H1 (cell line): ENCODE results near the gene CCDC174. TPM values are rescaled to one million over a fixed set of nuclear protein-coding genes. Genes with fewer than 3 reads are reported as not detected.

Experiments used
- CTCF ChIA-PET: fragments of 300-600 bp; sonication (Branson Sonifier 250); formaldehyde crosslinking; loops from one replicate; lab custom pipeline; 2021; ENCODE audit not compliant: partially characterized antibody; lab: Charles Lee
- POLR2A ChIA-PET: fragments of 300-600 bp; sonication (Branson Sonifier 250); formaldehyde crosslinking; loops from one replicate; lab custom pipeline; 2021; ENCODE audit warnings: inconsistent platforms; ENCODE audit not compliant: partially characterized antibody; lab: Charles Lee
- DNase-seq, 2 experiments: peaks; one replicate each; pipeline versions ENCODE4 v3.0.0 to v3.0.0-alpha.2; 2010 to 2022; ENCODE audit warnings: low spot score in 2 of 2, low read depth in 1 of 2, mixed read lengths in 1 of 2
- FAIRE-seq: peaks from 2 replicates; lab custom pipeline; 2011; peaks lifted over from hg19 to GRCh38; lab: Jason Lieb, UNC
- H2AFZ ChIP-seq: 2 replicates; pipeline ENCODE4 v1.8.1; 2012; ENCODE audit warnings: low read length, inconsistent platforms
- H2AK5ac ChIP-seq: 2 replicates; pipeline ENCODE4 v1.6.1; 2013; ENCODE audit warnings: low read depth, low read length
- H2BK120ac ChIP-seq: replicated peaks from 2 replicates; pipeline ENCODE3; 2013; ENCODE audit warnings: low read depth, low read length, inconsistent platforms
- H2BK12ac ChIP-seq: 2 replicates; pipeline ENCODE4 v1.6.1; 2013; ENCODE audit warnings: low read depth, low read length
- H2BK15ac ChIP-seq: 2 replicates; pipeline ENCODE4 v1.6.1; 2013; ENCODE audit warnings: low read length
- H2BK20ac ChIP-seq: 2 replicates; pipeline ENCODE4 v1.6.1; 2013; ENCODE audit warnings: low read length
- H2BK5ac ChIP-seq: 2 replicates; pipeline ENCODE4 v1.6.1; 2013; ENCODE audit warnings: low read depth, low read length
- H3K14ac ChIP-seq: 2 replicates; pipeline ENCODE4 v1.6.1; 2013; ENCODE audit warnings: inconsistent platforms; ENCODE audit not compliant: insufficient read length
- H3K18ac ChIP-seq: 2 replicates; pipeline ENCODE4 v1.6.1; 2013; ENCODE audit warnings: low read length; ENCODE audit errors: extremely low read depth
- H3K23ac ChIP-seq: 2 replicates; pipeline ENCODE4 v1.6.1; 2013; ENCODE audit warnings: inconsistent platforms; ENCODE audit not compliant: insufficient read length
- H3K23me2 ChIP-seq: 2 replicates; pipeline ENCODE4 v1.6.1; 2013; ENCODE audit warnings: low read depth, low read length
- H3K27ac ChIP-seq: 2 replicates; pipeline ENCODE4 v1.6.1; 2011; ENCODE audit warnings: low read depth, low read length, inconsistent platforms
- H3K27me3 ChIP-seq, 4 experiments: replicated peaks in 1 of 4; 1 replicate in 1 of 4; 2 replicates in 3 of 4; pipeline versions ENCODE4 v1.6.1 to v1.8.1; 2011 to 2013; ENCODE audit warnings: low read length in 3 of 4, mild to moderate bottlenecking in 3 of 4, inconsistent platforms in 2 of 4, mixed read lengths in 2 of 4, moderate library complexity in 1 of 4; ENCODE audit not compliant: control insufficient read depth in 3 of 4, insufficient read depth in 3 of 4; ENCODE audit errors: extremely low read depth in 1 of 4
- H3K36me3 ChIP-seq, 4 experiments: 2 replicates each; pipeline versions ENCODE4 v1.6.1 to v1.8.1; 2011 to 2013; ENCODE audit warnings: mild to moderate bottlenecking in 4 of 4, low read length in 3 of 4, moderate library complexity in 2 of 4, control low read depth in 1 of 4, inconsistent platforms in 1 of 4; ENCODE audit not compliant: insufficient read depth in 4 of 4, control insufficient read depth in 2 of 4
- H3K4ac ChIP-seq: replicated peaks from 2 replicates; pipeline ENCODE3; 2013; ENCODE audit warnings: low read length, low read depth, mixed read lengths, inconsistent platforms; ENCODE audit not compliant: insufficient read length
- H3K4me1 ChIP-seq, 4 experiments: replicated peaks in 1 of 4; 1 replicate in 1 of 4; 2 replicates in 3 of 4; pipeline versions ENCODE4 v1.6.1 to v1.8.1; 2011 to 2013; ENCODE audit warnings: low read length in 3 of 4, inconsistent platforms in 2 of 4, mixed read lengths in 1 of 4; ENCODE audit not compliant: insufficient read depth in 4 of 4, control insufficient read depth in 3 of 4
- H3K4me2 ChIP-seq, 2 experiments: 2 replicates each; pipeline versions ENCODE4 v1.6.1 to v1.8.1; 2011 to 2013; ENCODE audit warnings: low read depth in 2 of 2, low read length in 2 of 2, control low read depth in 1 of 2, inconsistent platforms in 1 of 2, mild to moderate bottlenecking in 1 of 2; ENCODE audit not compliant: insufficient read depth in 1 of 2
- H3K4me3 ChIP-seq, 4 experiments: fragments of 200-600, 300-600 bp in 1 of 4; sonication (generic), shearing (Covaris generic), sonication (Bioruptor Twin) in 1 of 4; 2 replicates each; pipeline versions ENCODE4 v1.5.1 to v1.8.1; 2011 to 2016; ENCODE audit warnings: low read length in 4 of 4, low read depth in 3 of 4, control low read depth in 2 of 4, inconsistent platforms in 2 of 4, mild to moderate bottlenecking in 2 of 4, mixed read lengths in 1 of 4, moderate library complexity in 1 of 4; ENCODE audit not compliant: insufficient read depth in 2 of 4; ENCODE audit errors: extremely low read depth in 1 of 4
- H3K56ac ChIP-seq: replicated peaks from 2 replicates; pipeline ENCODE3; 2013; ENCODE audit warnings: low read depth, mild to moderate bottlenecking, mixed read lengths, low read length, inconsistent platforms; ENCODE audit not compliant: insufficient read length
- H3K79me1 ChIP-seq: 2 replicates; pipeline ENCODE4 v1.6.1; 2013; ENCODE audit warnings: low read depth, low read length, control low read depth
- H3K79me2 ChIP-seq, 2 experiments: 2 replicates each; pipeline versions ENCODE4 v1.6.1 to v1.8.1; 2012 to 2013; ENCODE audit warnings: low read length in 2 of 2, mild to moderate bottlenecking in 2 of 2, inconsistent platforms in 1 of 2; ENCODE audit not compliant: insufficient read depth in 2 of 2, control insufficient read depth in 1 of 2
- H3K9ac ChIP-seq, 4 experiments: replicated peaks in 1 of 4; 1 replicate in 1 of 4; 2 replicates in 3 of 4; pipeline versions ENCODE4 v1.6.1 to v1.8.1; 2011 to 2013; ENCODE audit warnings: low read depth in 3 of 4, low read length in 3 of 4, control low read depth in 2 of 4, mild to moderate bottlenecking in 2 of 4, moderate library complexity in 2 of 4, inconsistent platforms in 1 of 4; ENCODE audit errors: extremely low read depth in 1 of 4
- H3K9me3 ChIP-seq, 2 experiments: 2 replicates each; pipeline versions ENCODE4 v1.6.1 to v1.8.1; 2012 to 2013; ENCODE audit warnings: mild to moderate bottlenecking in 2 of 2, moderate library complexity in 2 of 2, control low read depth in 1 of 2, inconsistent platforms in 1 of 2, low read depth in 1 of 2, low read length in 1 of 2, mixed read lengths in 1 of 2; ENCODE audit not compliant: insufficient read depth in 2 of 2
- H4K20me1 ChIP-seq, 2 experiments: replicated peaks in 1 of 2; 2 replicates each; pipeline versions ENCODE3 to v1.8.1; 2011 to 2013; ENCODE audit warnings: inconsistent platforms in 2 of 2, low read length in 2 of 2, mild to moderate bottlenecking in 1 of 2; ENCODE audit not compliant: insufficient read depth in 2 of 2, control insufficient read depth in 1 of 2
- H4K5ac ChIP-seq: 2 replicates; pipeline ENCODE4 v1.6.1; 2013; ENCODE audit warnings: low read length, low read depth, mixed read lengths, inconsistent platforms; ENCODE audit not compliant: insufficient read length
- H4K8ac ChIP-seq: 2 replicates; pipeline ENCODE4 v1.8.0; 2013; ENCODE audit warnings: mild to moderate bottlenecking, moderate library complexity, low read length, inconsistent platforms; ENCODE audit not compliant: insufficient read depth; ENCODE audit errors: extremely low read depth
- H4K91ac ChIP-seq: replicated peaks from 2 replicates; pipeline ENCODE3; 2013; ENCODE audit warnings: low read length, mixed read lengths, inconsistent platforms; ENCODE audit not compliant: insufficient read length
- CBX8 ChIP-seq: fragments of 300-800, 300-1000 bp; sonication (generic); IDR thresholded peaks from 2 replicates; pipeline ENCODE4 v1.7.1; 2016; ENCODE audit warnings: low read depth, low read length, borderline replicate concordance
- WGBS, 2 experiments: shearing (Covaris generic) in 1 of 2; methylation state at CpG; one replicate each; pipeline versions ENCODE4 v1.1.6 to v1.1.7; 2013 to 2015; ENCODE audit warnings: low lambda C conversion rate in 2 of 2, mixed read lengths in 2 of 2, inconsistent platforms in 1 of 2, low coverage in 1 of 2, missing lambda C conversion rate in 1 of 2; ENCODE audit not compliant: insufficient replicate concordance in 2 of 2, insufficient coverage in 1 of 2, insufficient read length in 1 of 2; ENCODE audit errors: extremely low coverage in 1 of 2, missing lambda C conversion rate in 1 of 2; 5-methylcytosine and 5-hydroxymethylcytosine counted together
- polyA plus RNA-seq, 7 experiments: library from polyadenylated mRNA; depleted of rRNA in 3 of 7; stranded (reverse) in 5 of 7; unstranded in 2 of 7; fragments of >200 nt in 5 of 7; fragments of 200-250 nt in 2 of 7; gene quantifications; 1 replicate in 5 of 7; 2 replicates in 1 of 7; 4 replicates in 1 of 7; pipeline versions ENCODE4 v1.2.1 to v1.2.3, GENCODE V29; 2011 to 2013; ENCODE audit warnings: missing spikeins in 2 of 7, mixed read lengths in 2 of 7
- total RNA-seq: library from RNA; stranded (reverse); fragmentation: NEBNext Ultra II Directional; extraction: Animal tissue kit (Norgen Biotek cat#: 25700); gene quantifications from 2 replicates; pipeline ENCODE4 v1.2.1, GENCODE V29; 2021

Gene CCDC174
- total and polyA plus RNA-seq, 2 of the 8 experiments (the other 6 are each of a cell fraction or from before 2014, with no cell fraction given), result 3.5 to 11.9 TPM

DNA sequence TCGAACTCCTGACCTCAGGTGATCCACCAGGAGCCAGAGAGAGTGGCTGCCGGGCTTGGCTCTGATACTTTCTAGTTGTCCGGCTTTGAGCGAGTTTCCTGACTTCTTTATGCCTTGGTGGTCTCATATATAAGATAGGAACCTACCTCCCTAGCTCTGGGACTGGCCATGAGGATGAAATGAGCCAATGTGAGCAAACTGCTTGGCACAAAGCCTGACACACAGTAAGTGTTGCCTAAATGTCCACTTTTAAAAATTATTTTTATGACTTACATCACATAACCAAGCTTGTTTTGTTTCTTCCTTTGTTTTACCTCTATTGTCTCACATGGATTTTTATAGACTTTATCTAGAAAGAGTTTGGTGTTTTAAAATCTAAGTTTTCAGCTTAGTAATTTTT lies 42.1 kb upstream of the CCDC174 start:
- no peaks in the 10 kb centered on the region for H3K23me2 ChIP-seq
- no peak overlapping the region for H3K56ac ChIP-seq
- ChIA-PET CTCF (interaction anchor here (0.8 to 5.6 kb wide), 8 partner anchors 14 to 114 kb away, joined by 3 to 54 read pairs (median 6); no protein-coding TSS in a partner anchor), POLR2A (no interaction called here)
- H4K8ac ChIP-seq, result no peak overlapping the region
- H3K9ac ChIP-seq, result no peak overlapping the region
- DNase-seq, result no peak
- H3K79me1 ChIP-seq, result no peaks in the 10 kb centered on the region
- no peak overlapping the region for H4K91ac ChIP-seq
- H3K4me3 ChIP-seq, result no peak overlapping the region
- no peak for TF ChIP-seq CBX8
- FAIRE-seq, result no peak
- H2BK20ac ChIP-seq, result no peak overlapping the region
- peaks cover 0 to 4% (median 1%) of the 10 kb centered on the region in 4 experiments; a peak in 4 of 7 replicates for H3K4me1 ChIP-seq
- no peak overlapping the region for H2BK5ac ChIP-seq
- no peak overlapping the region for H3K27ac ChIP-seq
- no peak overlapping the region for H2AFZ ChIP-seq
- no peak overlapping the region for H3K4me2 ChIP-seq
- H3K23ac ChIP-seq, result no peak overlapping the region
- no peaks in the 10 kb centered on the region for H3K79me2 ChIP-seq
- no peaks in the 10 kb centered on the region for H3K36me3 ChIP-seq
- no peak overlapping the region for H3K14ac ChIP-seq
- no peak overlapping the region for H2BK120ac ChIP-seq
- no peak overlapping the region for H2BK15ac ChIP-seq
- H4K5ac ChIP-seq, result no peak overlapping the region
- WGBS, 2 experiments, result 95% methylated on average over 4 of the region's 4 CpGs; no CpG with 5 or more reads in 1 of the 2 experiments
- H3K9me3 ChIP-seq, result no peaks in the 10 kb centered on the region
- H3K4ac ChIP-seq, result no peak overlapping the region
- no peak overlapping the region for H3K18ac ChIP-seq
- H2BK12ac ChIP-seq, result no peak overlapping the region
- H4K20me1 ChIP-seq, result no peaks in the 10 kb centered on the region
- no peak overlapping the region for H2AK5ac ChIP-seq
- no peaks in the 10 kb centered on the region; a peak in 1 of 7 replicates for H3K27me3 ChIP-seq
